ENCODE results near the gene PRPH.
A peak's percentile ranks its signal among the peaks of the same experiment; 100 is the strongest.

PRPH gene

GRCh38 chr12:49283541-49284429 is 11.2 kb upstream of the PRPH start:
- Histone ChIP-seq H3K36me3 (replicated peaks) (no peaks in the 10 kb centered on the region), H3K4me3 (ENCODE audit: low read depth, low read length) (no peak overlapping the region), H3K27ac (no peak overlapping the region), H3K27me3 (replicated peaks) (no peaks in the 10 kb centered on the region)
- in situ Hi-C loops (cut with HindIII; ENCODE audit: low pct_ligation_motif_present, low sequenced_read_pairs) = no loop called here
- no peak for DNase-seq
- TF ChIP-seq CTCF (IDR thresholded peaks at IDR 0.05; ENCODE audit: low read depth, low read length, missing control alignments) = peak; percentile 29

GRCh38 chr12:49284672-49285071 is 10.3 kb upstream of the PRPH start:
- no peaks in the 10 kb centered on the region for H3K36me3 ChIP-seq (replicated peaks)
- TF ChIP-seq CTCF (IDR thresholded peaks at IDR 0.05; ENCODE audit: low read depth, low read length, missing control alignments) = no peak
- DNase-seq = no peak
- H3K27ac ChIP-seq = no peak overlapping the region
- no peak overlapping the region for H3K4me3 ChIP-seq (ENCODE audit: low read depth, low read length)
- in situ Hi-C loops (cut with HindIII; ENCODE audit: low pct_ligation_motif_present, low sequenced_read_pairs) = no loop called here
- no peaks in the 10 kb centered on the region for H3K27me3 ChIP-seq (replicated peaks)

- in situ Hi-C loops (cut with HindIII; ENCODE audit: low pct_ligation_motif_present, low sequenced_read_pairs) = no loop called here
- H3K36me3 ChIP-seq (replicated peaks) = no peaks in the 10 kb centered on the region
- no peak for DNase-seq
- TF ChIP-seq CTCF (IDR thresholded peaks at IDR 0.05; ENCODE audit: low read depth, low read length, missing control alignments) = no peak
- H3K27me3 ChIP-seq (replicated peaks) = no peaks in the 10 kb centered on the region
- H3K27ac ChIP-seq = no peak overlapping the region
- H3K4me3 ChIP-seq (ENCODE audit: low read depth, low read length) = no peak overlapping the region
These were observed 7.1 kb upstream of the PRPH start for GRCh38 chr12:49287876-49288275.

GRCh38 chr12:49288412-49288853 is 6.5 kb upstream of the PRPH start:
- Histone ChIP-seq H3K27me3 (replicated peaks) (no peaks in the 10 kb centered on the region), H3K27ac (no peak overlapping the region), H3K36me3 (replicated peaks) (no peaks in the 10 kb centered on the region), H3K4me3 (ENCODE audit: low read depth, low read length) (no peak overlapping the region)
- in situ Hi-C loops (cut with HindIII; ENCODE audit: low pct_ligation_motif_present, low sequenced_read_pairs) = no loop called here
- DNase-seq = peak; percentile 45
- peak; percentile 84 for TF ChIP-seq CTCF (IDR thresholded peaks at IDR 0.05; ENCODE audit: low read depth, low read length, missing control alignments)

GRCh38 chr12:49288922-49289555 is 5.9 kb upstream of the PRPH start:
- Histone ChIP-seq H3K27ac (no peak overlapping the region), H3K4me3 (ENCODE audit: low read depth, low read length) (no peak overlapping the region), H3K36me3 (replicated peaks) (no peaks in the 10 kb centered on the region), H3K27me3 (replicated peaks) (peaks cover under 1% of the 10 kb centered on the region)
- DNase-seq = no peak
- TF ChIP-seq CTCF (IDR thresholded peaks at IDR 0.05; ENCODE audit: low read depth, low read length, missing control alignments) = no peak
- in situ Hi-C loops (cut with HindIII; ENCODE audit: low pct_ligation_motif_present, low sequenced_read_pairs) = no loop called here
